PC-3 (cell line): ENCODE data around the gene LY86.
A peak's percentile ranks its signal among the peaks of the same experiment; 100 is the strongest.

Experiments used
- EZH2 ChIP-seq: fragments of 300-600 bp; sonication (generic); IDR thresholded peaks from one replicate; pipeline ENCODE4 v1.6.1; 2017; ENCODE audit warnings: antibody characterized with exemption, mild to moderate bottlenecking, low read length; ENCODE audit not compliant: unreplicated experiment
- EZH2phosphoT487 ChIP-seq: fragments of 300-600 bp; sonication (generic); IDR thresholded peaks from 2 replicates; pipeline ENCODE4 v1.6.1; 2018; ENCODE audit warnings: mild to moderate bottlenecking, antibody characterized with exemption, low read length, borderline replicate concordance
- TF ChIP-seq, protein P1 (sequence below): fragments of 300-600 bp; sonication (generic); conservative IDR thresholded peaks from 2 replicates; pipeline ENCODE4 v1.5.1; 2017; ENCODE audit warnings: antibody characterized with exemption, low read depth, mild to moderate bottlenecking, low read length

DNA sequence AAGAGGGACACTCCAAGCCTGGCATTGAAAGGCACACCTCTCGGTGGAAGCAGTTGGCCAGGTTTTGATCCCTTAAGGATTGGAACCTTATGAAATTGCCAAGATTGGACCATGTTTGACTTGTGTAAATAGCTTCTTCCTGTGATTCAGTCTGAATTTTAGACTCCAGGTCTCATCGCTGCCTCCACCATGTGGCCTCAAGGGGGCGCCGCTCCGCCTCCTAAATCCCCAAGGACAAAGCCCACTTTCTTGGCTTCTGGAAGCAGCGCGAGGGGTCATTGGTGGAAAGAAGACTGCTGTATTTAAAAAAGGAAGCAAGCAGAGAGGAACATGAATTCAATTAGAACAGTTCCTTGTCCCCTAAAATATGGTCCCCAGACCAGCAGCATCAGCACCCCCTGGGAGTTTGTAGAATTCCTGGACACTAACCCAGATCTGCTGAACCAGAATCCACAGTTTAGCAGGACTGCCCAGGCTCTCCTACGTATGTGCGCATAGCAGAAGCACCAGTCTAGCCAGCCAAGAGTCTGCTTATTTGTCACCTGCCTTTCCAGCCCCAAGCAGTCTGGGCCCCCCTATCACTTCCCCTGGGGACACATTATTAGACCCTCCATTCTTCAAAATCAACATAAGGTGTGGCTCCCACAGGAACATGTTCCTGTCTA is 108.5 kb downstream of the LY86 start:
- TF ChIP-seq, protein P1, sequence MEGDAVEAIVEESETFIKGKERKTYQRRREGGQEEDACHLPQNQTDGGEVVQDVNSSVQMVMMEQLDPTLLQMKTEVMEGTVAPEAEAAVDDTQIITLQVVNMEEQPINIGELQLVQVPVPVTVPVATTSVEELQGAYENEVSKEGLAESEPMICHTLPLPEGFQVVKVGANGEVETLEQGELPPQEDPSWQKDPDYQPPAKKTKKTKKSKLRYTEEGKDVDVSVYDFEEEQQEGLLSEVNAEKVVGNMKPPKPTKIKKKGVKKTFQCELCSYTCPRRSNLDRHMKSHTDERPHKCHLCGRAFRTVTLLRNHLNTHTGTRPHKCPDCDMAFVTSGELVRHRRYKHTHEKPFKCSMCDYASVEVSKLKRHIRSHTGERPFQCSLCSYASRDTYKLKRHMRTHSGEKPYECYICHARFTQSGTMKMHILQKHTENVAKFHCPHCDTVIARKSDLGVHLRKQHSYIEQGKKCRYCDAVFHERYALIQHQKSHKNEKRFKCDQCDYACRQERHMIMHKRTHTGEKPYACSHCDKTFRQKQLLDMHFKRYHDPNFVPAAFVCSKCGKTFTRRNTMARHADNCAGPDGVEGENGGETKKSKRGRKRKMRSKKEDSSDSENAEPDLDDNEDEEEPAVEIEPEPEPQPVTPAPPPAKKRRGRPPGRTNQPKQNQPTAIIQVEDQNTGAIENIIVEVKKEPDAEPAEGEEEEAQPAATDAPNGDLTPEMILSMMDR = peak; percentile 97
- TF ChIP-seq EZH2 (no peak), EZH2phosphoT487 (no peak)
